ENCODE measurements around the gene PATJ. TPM values are rescaled to one million over a fixed set of nuclear protein-coding genes. Genes with fewer than 3 reads are reported as not detected.
A peak's percentile ranks its signal among the peaks of the same experiment; 100 is the strongest.
"Not testable (repeated sequence)": the region's sequence is repeated elsewhere in the genome, so short reads cannot be mapped to it uniquely, and the experiment has no call there.

PATJ gene
- 39.4 and 83.1 TPM in 2 replicates for total RNA-seq (ENCODE audit: low replicate concordance)
- long read RNA-seq, partial matches to known transcripts: 229 of 263 reads
- long read RNA-seq, other reads (novel, unspliced or antisense): 34 of 263 reads

- no peaks in the 10 kb centered on the region for H3K27me3 Mint-ChIP-seq
- TF ChIP-seq CTCF (conservative IDR thresholded peaks at IDR 0.05): no peak
- no peaks in the 10 kb centered on the region for H3K9me3 Mint-ChIP-seq
- H3K4me1 Mint-ChIP-seq (ENCODE audit: unreplicated experiment): peaks cover 37% of the 10 kb centered on the region
- DNase-seq (ENCODE audit: extremely low spot score, unreplicated experiment): peak; percentile 81
- no peaks in the 10 kb centered on the region for H3K36me3 Mint-ChIP-seq
- peak within 1 kb of the TSS; percentile 93 for H3K4me3 Mint-ChIP-seq
- peak within 1 kb of the TSS; percentile 99 for H3K27ac Mint-ChIP-seq
Measured at GRCh38 chr1:61741711-61742619, at the start of gene PATJ. PATJ (plus strand) TSS chr1:61742480; CDS start chr1:61762893, 20,413 bp downstream.

- no peak for DNase-seq (ENCODE audit: extremely low spot score, unreplicated experiment)
- Mint-ChIP-seq H3K4me1 (ENCODE audit: unreplicated experiment) (peaks cover 4% of the 10 kb centered on the region), H3K36me3 (peaks cover 45% of the 10 kb centered on the region), H3K27ac (peak overlapping the region; percentile 6), H3K4me3 (no peak overlapping the region), H3K27me3 (no peaks in the 10 kb centered on the region), H3K9me3 (no peaks in the 10 kb centered on the region)
- no peak for TF ChIP-seq CTCF (conservative IDR thresholded peaks at IDR 0.05)
Measured at GRCh38 chr1:61699911-61700851, 42.1 kb upstream of the PATJ start.

- no peaks in the 10 kb centered on the region for H3K9me3 Mint-ChIP-seq
- DNase-seq (ENCODE audit: extremely low spot score, unreplicated experiment): no peak
Measured at GRCh38 chr1:61708953-61709907, 33.0 kb upstream of the PATJ start.

GRCh38 chr1:61709908-61710289 lies 32.4 kb upstream of the PATJ start:
- Mint-ChIP-seq H3K4me1 (ENCODE audit: unreplicated experiment) (peaks cover 5% of the 10 kb centered on the region), H3K27me3 (no peaks in the 10 kb centered on the region), H3K9me3 (no peaks in the 10 kb centered on the region), H3K36me3 (peaks cover 21% of the 10 kb centered on the region), H3K27ac (no peak overlapping the region), H3K4me3 (no peak overlapping the region)
- TF ChIP-seq CTCF (conservative IDR thresholded peaks at IDR 0.05): no peak
- no peak for DNase-seq (ENCODE audit: extremely low spot score, unreplicated experiment)

More at GRCh38 chr1:61708953-61709907, 33.0 kb upstream of the PATJ start:
- Mint-ChIP-seq H3K4me1 (ENCODE audit: unreplicated experiment) (peaks cover 5% of the 10 kb centered on the region), H3K4me3 (no peak overlapping the region), H3K27me3 (no peaks in the 10 kb centered on the region), H3K27ac (no peak overlapping the region), H3K36me3 (peaks cover 19% of the 10 kb centered on the region)
- TF ChIP-seq CTCF (conservative IDR thresholded peaks at IDR 0.05): no peak

GRCh38 chr1:61711257-61711656 lies 31.0 kb upstream of the PATJ start:
- DNase-seq (ENCODE audit: extremely low spot score, unreplicated experiment); H3K27me3 Mint-ChIP-seq; H3K9me3 Mint-ChIP-seq; H3K4me1 Mint-ChIP-seq (ENCODE audit: unreplicated experiment); H3K27ac Mint-ChIP-seq; H3K4me3 Mint-ChIP-seq: not testable (repeated sequence)
- peaks cover 19% of the 10 kb centered on the region for H3K36me3 Mint-ChIP-seq

Data from type B pancreatic cell (in vitro differentiated cells).